ENCODE results near the gene CRB3. TPM values are rescaled to one million over a fixed set of nuclear protein-coding genes. Genes with fewer than 3 reads are reported as not detected.

CRB3 gene
- total and polyA plus RNA-seq, 2 experiments from 2014 or later: 11.8 to 44.4 TPM

- Histone ChIP-seq H3K27me3 (ENCODE audit: insufficient read depth) (peaks cover 4% of the 10 kb centered on the region), H3K9me2 (ENCODE audit: insufficient read depth) (no peaks in the 10 kb centered on the region), H3K27ac (ENCODE audit: low read depth) (no peak overlapping the region), H3K4me3 (no peak overlapping the region), H4K20me1 (replicated peaks; ENCODE audit: insufficient read depth) (no peaks in the 10 kb centered on the region), H3K36me3 (ENCODE audit: insufficient read depth) (no peaks in the 10 kb centered on the region), H2AFZ (no peak overlapping the region), H3K79me2 (replicated peaks; ENCODE audit: insufficient read depth) (no peaks in the 10 kb centered on the region), H3K4me1 (ENCODE audit: insufficient read depth) (peaks cover 7% of the 10 kb centered on the region), H3K4me2 (no peak overlapping the region), H3F3A (replicated peaks; ENCODE audit: low read depth) (no peaks in the 10 kb centered on the region)
- peaks cover 10% of the 10 kb centered on the region for H3K27me3 Mint-ChIP-seq (ENCODE audit: insufficient read depth, low read depth, poor library complexity)
- TF ChIP-seq EZH2 (IDR thresholded peaks at IDR 0.05; ENCODE audit: low read depth, unreplicated experiment): no peak
- no peak for TF ChIP-seq ZNF114 (CRISPR knock-in tag; IDR thresholded peaks at IDR 0.05)
- TF ChIP-seq ZNF331 (CRISPR knock-in tag; IDR thresholded peaks at IDR 0.05; ENCODE audit: low read depth): no peak
- no peak for TF ChIP-seq ETS1 (IDR thresholded peaks at IDR 0.05)
- no peak for TF ChIP-seq NANOG (IDR thresholded peaks at IDR 0.05; ENCODE audit: borderline replicate concordance)
- TF ChIP-seq ZNF462 (CRISPR knock-in tag; IDR thresholded peaks at IDR 0.05): no peak
- TF ChIP-seq EZH2phosphoT487 (IDR thresholded peaks at IDR 0.05; ENCODE audit: unreplicated experiment): no peak
- TF ChIP-seq CREB1 (CRISPR knock-in tag; IDR thresholded peaks at IDR 0.05; ENCODE audit: low read depth): no peak
- TF ChIP-seq CTCF (conservative IDR thresholded peaks at IDR 0.05; ENCODE audit: low read depth in 2 of 2): no peak
- no peak for TF ChIP-seq POLR2AphosphoS5 (IDR thresholded peaks at IDR 0.05; ENCODE audit: low read depth)
- TF ChIP-seq REST (IDR thresholded peaks at IDR 0.05; ENCODE audit: unreplicated experiment): no peak
- TF ChIP-seq STAT1 (IDR thresholded peaks at IDR 0.05; ENCODE audit: unreplicated experiment): no peak
- no peak for TF ChIP-seq JUNB (IDR thresholded peaks at IDR 0.05; ENCODE audit: unreplicated experiment)
- DNase-seq (ENCODE audit: low spot score): no peak
- H3K27ac Mint-ChIP-seq: no peak overlapping the region
- no peak for ATAC-seq
- H3K9me3 Mint-ChIP-seq: no peaks in the 10 kb centered on the region; the same call in 2 of the 3 replicates
- no peaks in the 10 kb centered on the region for H3K36me3 Mint-ChIP-seq (ENCODE audit: low read depth)
- H3K4me1 Mint-ChIP-seq: peaks cover 12% of the 10 kb centered on the region; the same call in 2 of the 3 replicates
- H3K4me3 Mint-ChIP-seq: no peak overlapping the region
Measured at GRCh38 chr19:6479836-6480398, 15.8 kb downstream of the CRB3 start.

Measured in GM23338 (cell line).